Nephron progenitor cell (in vitro differentiated cells): ENCODE measurements around the gene HOXA9.
A peak's percentile ranks its signal among the peaks of the same experiment; 100 is the strongest.

ENCODE experiments used
- DNase-seq: peaks from one replicate; pipeline ENCODE4 v3.0.0; 2021
- H3K27ac Mint-ChIP-seq: 2 replicates; pipeline ENCODE4 v1.8.0; 2021; ENCODE audit warnings: mild to moderate bottlenecking, moderate library complexity, mixed read lengths
- H3K27me3 Mint-ChIP-seq: 2 replicates; pipeline ENCODE4 v1.8.0; 2021; ENCODE audit warnings: mild to moderate bottlenecking, low read depth, mixed read lengths; ENCODE audit not compliant: poor library complexity
- H3K36me3 Mint-ChIP-seq: 2 replicates; pipeline ENCODE4 v1.8.0; 2021; ENCODE audit warnings: low read depth, mixed read lengths
- H3K4me1 Mint-ChIP-seq: 2 replicates; pipeline ENCODE4 v1.8.0; 2021; ENCODE audit warnings: mixed read lengths
- H3K4me3 Mint-ChIP-seq: 2 replicates; pipeline ENCODE4 v1.8.0; 2021; ENCODE audit warnings: mild to moderate bottlenecking, moderate library complexity, mixed read lengths
- H3K9me3 Mint-ChIP-seq: 2 replicates; pipeline ENCODE4 v1.8.0; 2021; ENCODE audit warnings: mild to moderate bottlenecking, moderate library complexity, mixed read lengths
- TF ChIP-seq, protein P1 (sequence below): fragments of 200-600 bp; sonication (generic); IDR thresholded peaks from 2 replicates; pipeline ENCODE4 v1.5.0; 2021; ENCODE audit warnings: antibody characterized with exemption

HOXA9 gene

DNA sequence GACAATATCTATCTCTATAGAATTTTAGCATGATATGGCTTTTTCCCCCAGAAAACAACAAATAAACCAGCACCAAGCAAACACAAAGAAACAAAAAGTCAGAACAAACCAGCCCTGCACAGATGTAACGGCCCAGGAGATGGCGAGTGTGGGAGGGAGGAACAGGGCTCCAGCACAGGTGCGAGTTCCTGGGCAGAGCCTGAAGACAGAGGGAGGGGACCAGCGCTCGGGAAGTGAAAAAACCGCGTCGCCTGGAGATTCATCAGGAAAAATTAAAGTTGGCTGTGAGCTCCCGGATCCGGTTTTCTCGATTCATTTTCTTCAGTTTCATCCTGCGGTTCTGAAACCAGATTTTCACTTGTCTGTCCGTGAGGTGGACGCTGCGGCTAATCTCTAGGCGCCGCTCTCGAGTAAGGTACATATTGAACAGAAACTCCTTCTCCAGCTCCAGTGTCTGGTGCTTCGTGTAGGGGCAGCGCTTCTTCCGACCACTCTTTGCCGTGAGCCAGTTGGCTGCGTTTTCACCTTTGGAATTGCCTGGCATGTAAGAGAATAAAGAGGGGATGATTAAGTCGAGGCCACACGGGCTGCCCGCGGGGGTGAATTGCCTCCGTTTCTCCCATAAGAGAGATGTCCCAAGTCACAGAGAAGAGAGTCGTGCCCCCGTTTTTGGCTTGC lies 6.4 kb upstream of the HOXA9 start:
- Mint-ChIP-seq H3K27me3 (peaks cover 21% of the 10 kb centered on the region), H3K4me1 (peaks cover 56% of the 10 kb centered on the region), H3K36me3 (peaks cover 50% of the 10 kb centered on the region), H3K4me3 (peak overlapping the region; percentile 97), H3K9me3 (no peaks in the 10 kb centered on the region), H3K27ac (peak overlapping the region; percentile 100)
- TF ChIP-seq, protein P1, sequence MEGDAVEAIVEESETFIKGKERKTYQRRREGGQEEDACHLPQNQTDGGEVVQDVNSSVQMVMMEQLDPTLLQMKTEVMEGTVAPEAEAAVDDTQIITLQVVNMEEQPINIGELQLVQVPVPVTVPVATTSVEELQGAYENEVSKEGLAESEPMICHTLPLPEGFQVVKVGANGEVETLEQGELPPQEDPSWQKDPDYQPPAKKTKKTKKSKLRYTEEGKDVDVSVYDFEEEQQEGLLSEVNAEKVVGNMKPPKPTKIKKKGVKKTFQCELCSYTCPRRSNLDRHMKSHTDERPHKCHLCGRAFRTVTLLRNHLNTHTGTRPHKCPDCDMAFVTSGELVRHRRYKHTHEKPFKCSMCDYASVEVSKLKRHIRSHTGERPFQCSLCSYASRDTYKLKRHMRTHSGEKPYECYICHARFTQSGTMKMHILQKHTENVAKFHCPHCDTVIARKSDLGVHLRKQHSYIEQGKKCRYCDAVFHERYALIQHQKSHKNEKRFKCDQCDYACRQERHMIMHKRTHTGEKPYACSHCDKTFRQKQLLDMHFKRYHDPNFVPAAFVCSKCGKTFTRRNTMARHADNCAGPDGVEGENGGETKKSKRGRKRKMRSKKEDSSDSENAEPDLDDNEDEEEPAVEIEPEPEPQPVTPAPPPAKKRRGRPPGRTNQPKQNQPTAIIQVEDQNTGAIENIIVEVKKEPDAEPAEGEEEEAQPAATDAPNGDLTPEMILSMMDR: no peak
- peak; percentile 22 for DNase-seq

DNA sequence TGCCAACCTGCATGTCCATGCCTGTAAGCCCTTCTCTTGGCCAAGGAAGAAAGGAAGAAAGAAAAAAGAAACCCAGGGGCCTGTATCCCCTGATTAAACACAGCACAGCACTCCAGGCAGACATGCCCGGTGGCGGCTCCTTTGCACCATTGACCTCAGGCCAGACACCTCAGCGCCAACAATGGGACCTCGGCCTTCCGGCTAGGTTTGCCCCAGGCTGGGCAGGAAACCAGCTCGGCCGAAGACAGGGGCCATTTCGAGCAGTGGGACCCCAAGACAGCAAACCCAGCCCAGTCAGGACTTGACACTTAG lies 5.9 kb upstream of the HOXA9 start:
- Mint-ChIP-seq H3K27me3 (peaks cover 21% of the 10 kb centered on the region), H3K4me3 (peak overlapping the region; percentile 97), H3K27ac (peak overlapping the region; percentile 100), H3K9me3 (no peaks in the 10 kb centered on the region), H3K4me1 (peaks cover 51% of the 10 kb centered on the region), H3K36me3 (peaks cover 50% of the 10 kb centered on the region)
- DNase-seq: peak; percentile 39
- TF ChIP-seq, protein P1: no peak

DNA sequence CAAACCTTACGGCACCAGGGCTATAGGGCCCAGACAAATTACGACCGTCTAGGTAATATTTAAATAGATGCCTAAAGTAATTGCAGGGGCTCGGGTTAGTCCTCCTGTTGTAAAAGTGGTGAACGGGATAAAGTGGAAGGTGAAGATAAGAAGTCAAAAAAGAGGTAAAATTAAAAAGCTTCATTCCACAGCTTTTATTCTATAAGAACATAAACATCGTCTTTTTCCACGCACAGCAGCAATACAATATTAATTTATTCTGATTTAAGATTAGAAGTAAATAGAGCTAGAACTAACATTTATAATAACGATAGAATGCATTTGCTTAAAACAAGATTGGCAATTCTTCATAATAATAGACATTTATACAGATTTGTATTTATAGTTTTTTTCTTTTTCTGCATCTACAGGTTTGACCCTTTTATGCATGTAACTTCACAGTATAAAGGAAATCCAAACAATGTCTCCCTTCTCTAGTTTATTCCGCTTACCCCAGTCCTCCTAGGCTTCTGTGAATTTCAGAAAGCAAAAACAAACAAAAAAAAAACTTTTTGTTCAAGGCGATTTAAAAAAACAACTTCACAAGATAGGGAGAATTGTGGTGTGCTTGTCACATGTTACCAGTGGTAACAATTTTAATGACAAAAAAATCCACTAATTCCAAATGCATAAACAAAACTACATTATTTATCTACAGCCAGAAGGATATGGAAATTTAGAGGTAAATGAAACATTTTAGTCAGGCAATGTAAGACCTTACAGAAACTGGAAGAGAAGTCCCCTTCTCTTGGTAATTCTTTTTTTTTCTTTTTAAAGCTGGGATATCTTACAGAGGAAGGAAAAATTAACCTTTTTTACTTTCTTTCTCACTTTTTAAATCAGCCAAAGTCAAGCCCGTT lies 5.3 kb upstream of the HOXA9 start:
- no peak for DNase-seq
- TF ChIP-seq, protein P1: no peak
- H3K27me3 Mint-ChIP-seq: peaks cover 21% of the 10 kb centered on the region
- peak overlapping the region; percentile 100 for H3K27ac Mint-ChIP-seq
- peaks cover 52% of the 10 kb centered on the region for H3K36me3 Mint-ChIP-seq
- peaks cover 47% of the 10 kb centered on the region for H3K4me1 Mint-ChIP-seq
- no peaks in the 10 kb centered on the region for H3K9me3 Mint-ChIP-seq
- peak overlapping the region; percentile 97 for H3K4me3 Mint-ChIP-seq

DNA sequence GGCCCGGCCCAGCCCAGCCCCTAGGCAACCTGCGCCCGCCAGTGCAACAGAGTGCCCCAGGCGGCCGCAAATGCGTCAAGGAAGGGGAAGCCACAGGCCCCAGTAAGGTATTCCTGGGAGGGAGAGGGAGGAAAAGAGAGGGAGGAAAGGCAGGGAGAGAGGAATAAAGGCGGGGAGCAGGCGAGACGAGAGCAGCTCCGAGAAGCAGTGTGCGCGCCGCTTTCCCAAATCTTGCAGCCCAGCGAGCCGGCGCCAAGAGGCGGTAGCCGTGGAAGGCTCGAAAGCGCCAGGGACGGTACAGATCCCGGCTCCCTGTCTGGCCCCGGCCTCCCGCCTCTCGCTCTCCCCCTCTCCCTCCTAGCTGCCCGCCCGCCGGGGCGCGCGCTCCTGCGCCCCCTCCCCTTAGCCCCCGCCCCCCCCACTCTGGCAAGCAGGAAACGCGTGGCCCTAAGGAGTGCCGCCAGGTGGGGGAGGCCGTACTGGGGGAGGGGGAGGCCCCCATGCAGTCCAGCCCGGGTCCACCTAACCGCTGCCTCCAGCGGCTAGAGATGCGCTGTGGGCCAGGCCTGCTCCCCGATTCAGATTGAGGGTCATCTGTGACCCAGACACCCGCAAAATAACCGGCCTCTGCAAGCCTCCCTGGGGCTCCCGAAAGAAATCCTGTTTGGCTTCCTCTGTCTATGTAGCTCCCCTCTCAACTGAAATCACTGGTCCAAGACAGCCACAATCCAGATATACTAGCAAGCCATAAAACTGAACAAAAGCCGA lies 4.5 kb upstream of the HOXA9 start:
- peak overlapping the region; percentile 97 for H3K4me3 Mint-ChIP-seq
- peak overlapping the region; percentile 100 for H3K27ac Mint-ChIP-seq

DNA sequence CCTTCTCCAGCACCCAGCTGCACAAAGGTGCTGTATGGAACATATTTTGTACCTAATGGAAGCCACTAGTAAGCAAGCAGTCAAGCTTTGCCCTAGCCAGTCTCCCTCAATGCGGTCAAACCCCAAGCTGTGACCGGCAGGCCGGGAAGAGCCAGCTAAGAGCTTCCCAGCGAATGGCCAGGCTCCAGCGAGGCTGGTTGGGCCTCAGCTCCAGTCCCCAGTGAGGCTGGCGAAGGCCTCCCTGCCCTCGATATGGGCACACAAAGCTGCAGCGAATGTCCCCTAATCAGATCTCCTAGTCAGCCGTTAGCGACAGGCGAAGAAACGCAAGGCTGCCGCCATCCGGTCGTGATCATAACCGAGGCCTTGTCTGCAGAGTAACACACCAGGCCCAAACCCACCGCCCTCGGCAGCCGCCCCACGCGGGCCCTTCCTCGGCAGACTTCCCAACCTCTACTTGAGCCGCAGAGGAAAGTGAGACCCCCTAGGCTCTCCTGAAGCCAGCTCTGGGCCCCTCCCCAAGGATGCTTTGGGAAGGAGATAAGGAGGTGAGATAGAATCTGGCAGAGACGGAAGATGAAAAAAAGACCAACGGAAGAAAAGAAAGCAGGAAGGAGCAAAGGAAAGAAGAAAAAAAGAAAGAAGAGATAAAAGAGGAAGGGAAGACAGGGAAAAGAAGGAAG lies 3.1 kb upstream of the HOXA9 start:
- Mint-ChIP-seq H3K27me3 (peaks cover 19% of the 10 kb centered on the region), H3K9me3 (no peaks in the 10 kb centered on the region), H3K36me3 (peaks cover 71% of the 10 kb centered on the region), H3K27ac (peak overlapping the region; percentile 98), H3K4me1 (peaks cover 38% of the 10 kb centered on the region), H3K4me3 (peak overlapping the region; percentile 97)
- TF ChIP-seq, protein P1: no peak
- DNase-seq: peak; percentile 58

More for the DNA sequence above, 4.5 kb upstream of the HOXA9 start:
- TF ChIP-seq, protein P1: no peak
- DNase-seq: peak; percentile 63
- peaks cover 57% of the 10 kb centered on the region for H3K36me3 Mint-ChIP-seq
- H3K4me1 Mint-ChIP-seq: peaks cover 42% of the 10 kb centered on the region
- peaks cover 21% of the 10 kb centered on the region for H3K27me3 Mint-ChIP-seq
- H3K9me3 Mint-ChIP-seq: no peaks in the 10 kb centered on the region
